ENCODE results near the gene ZNF484. TPM values are rescaled to one million over a fixed set of nuclear protein-coding genes. Genes with fewer than 3 reads are reported as not detected.
A peak's percentile ranks its signal among the peaks of the same experiment; 100 is the strongest.
"Not testable (repeated sequence)": the region's sequence is repeated elsewhere in the genome, so short reads cannot be mapped to it uniquely, and the experiment has no call there.

ZNF484 gene
- total RNA-seq, 6 experiments from 2014 or later, result 1.6 to 3.7 (median 2.8) TPM

- TF ChIP-seq POLR2A (IDR thresholded peaks at IDR 0.05), result no peak
- TF ChIP-seq, protein P1, sequence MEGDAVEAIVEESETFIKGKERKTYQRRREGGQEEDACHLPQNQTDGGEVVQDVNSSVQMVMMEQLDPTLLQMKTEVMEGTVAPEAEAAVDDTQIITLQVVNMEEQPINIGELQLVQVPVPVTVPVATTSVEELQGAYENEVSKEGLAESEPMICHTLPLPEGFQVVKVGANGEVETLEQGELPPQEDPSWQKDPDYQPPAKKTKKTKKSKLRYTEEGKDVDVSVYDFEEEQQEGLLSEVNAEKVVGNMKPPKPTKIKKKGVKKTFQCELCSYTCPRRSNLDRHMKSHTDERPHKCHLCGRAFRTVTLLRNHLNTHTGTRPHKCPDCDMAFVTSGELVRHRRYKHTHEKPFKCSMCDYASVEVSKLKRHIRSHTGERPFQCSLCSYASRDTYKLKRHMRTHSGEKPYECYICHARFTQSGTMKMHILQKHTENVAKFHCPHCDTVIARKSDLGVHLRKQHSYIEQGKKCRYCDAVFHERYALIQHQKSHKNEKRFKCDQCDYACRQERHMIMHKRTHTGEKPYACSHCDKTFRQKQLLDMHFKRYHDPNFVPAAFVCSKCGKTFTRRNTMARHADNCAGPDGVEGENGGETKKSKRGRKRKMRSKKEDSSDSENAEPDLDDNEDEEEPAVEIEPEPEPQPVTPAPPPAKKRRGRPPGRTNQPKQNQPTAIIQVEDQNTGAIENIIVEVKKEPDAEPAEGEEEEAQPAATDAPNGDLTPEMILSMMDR (IDR thresholded peaks at IDR 0.05), result no peak
- Histone ChIP-seq H3K4me3 (no peak overlapping the region), H3K27me3 (no peaks in the 10 kb centered on the region), H3K27ac (no peak overlapping the region), H3K4me1 (no peaks in the 10 kb centered on the region), H3K9me3 (peaks cover 0 to 20% (median 5%) of the 10 kb centered on the region in 4 donors), H3K36me3 (no peaks in the 10 kb centered on the region)
- DNase-seq (no peak), ATAC-seq (no peak)
- intact Hi-C loops (cut with DNase I), result no loop called here
- 97% methylated on average over 8 of the region's 25 CpGs for WGBS (ENCODE audit: insufficient coverage, low coverage, low lambda C conversion rate, missing lambda C conversion rate)
Measured at GRCh38 chr9:92837191-92837590, 40.6 kb downstream of the ZNF484 start.

GRCh38 chr9:92829420-92829819, 48.4 kb downstream of the ZNF484 start:
- Histone ChIP-seq H3K4me1 (no peaks in the 10 kb centered on the region), H3K27ac (no peak overlapping the region), H3K27me3 (no peaks in the 10 kb centered on the region), H3K4me3 (no peak overlapping the region), H3K9me3 (peaks cover 0 to 9% (median 0%) of the 10 kb centered on the region in 4 donors), H3K36me3 (no peaks in the 10 kb centered on the region)
- WGBS (ENCODE audit: insufficient coverage, low coverage, low lambda C conversion rate, missing lambda C conversion rate), result 67% methylated on average over 1 of the region's 2 CpGs
- DNase-seq (no peak), ATAC-seq (no peak)
- intact Hi-C loops (cut with DNase I), result no loop called here
- TF ChIP-seq POLR2A (IDR thresholded peaks at IDR 0.05), result no peak
- TF ChIP-seq, protein P1 (IDR thresholded peaks at IDR 0.05), result no peak

DNA sequence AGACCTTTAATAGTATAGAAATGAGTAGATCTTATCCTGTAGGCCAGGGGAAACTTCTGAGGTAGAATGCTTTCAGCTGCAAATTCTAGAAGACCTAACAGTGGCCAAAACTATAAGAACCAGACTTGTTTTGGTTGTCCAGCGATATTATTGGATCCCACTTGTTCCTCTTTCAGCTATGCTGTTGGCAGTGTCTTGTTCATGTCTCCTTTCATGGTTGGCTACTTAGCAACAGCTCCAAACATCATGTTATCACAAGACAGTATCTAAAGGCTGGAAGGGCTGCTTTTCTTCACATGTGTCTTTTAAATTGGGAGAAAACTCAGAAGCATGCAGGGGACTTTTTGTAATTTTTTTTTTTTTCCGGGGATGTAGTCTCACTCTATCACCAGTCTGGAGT, 52.8 kb downstream of the ZNF484 start:
- 73% methylated on average over 2 of the region's 2 CpGs for WGBS (ENCODE audit: insufficient coverage, low coverage, low lambda C conversion rate, missing lambda C conversion rate)
- H3K36me3 ChIP-seq; ATAC-seq; DNase-seq; H3K9me3 ChIP-seq; H3K4me3 ChIP-seq; H3K27ac ChIP-seq; H3K4me1 ChIP-seq; H3K27me3 ChIP-seq; intact Hi-C loops (cut with DNase I): not testable (repeated sequence)

GRCh38 chr9:92820964-92821363, 56.9 kb downstream of the ZNF484 start:
- ATAC-seq, result no peak
- 33% methylated on average over 3 of the region's 3 CpGs for WGBS (ENCODE audit: insufficient coverage, low coverage, low lambda C conversion rate, missing lambda C conversion rate)
- no peaks in the 10 kb centered on the region for H3K9me3 ChIP-seq
- intact Hi-C loops (cut with DNase I), result no loop called here
- no peak overlapping the region for H3K27ac ChIP-seq
- no peak for DNase-seq
- no peaks in the 10 kb centered on the region for H3K36me3 ChIP-seq
- no peak for TF ChIP-seq POLR2A (IDR thresholded peaks at IDR 0.05)
- TF ChIP-seq, protein P1 (IDR thresholded peaks at IDR 0.05), result no peak
- peaks cover 6 to 13% of the 10 kb centered on the region in 2 donors for H3K27me3 ChIP-seq
- no peak overlapping the region for H3K4me3 ChIP-seq
- H3K4me1 ChIP-seq, result no peaks in the 10 kb centered on the region

- intact Hi-C loops (cut with DNase I); H3K4me3 ChIP-seq; H3K27ac ChIP-seq; DNase-seq; H3K4me1 ChIP-seq; H3K36me3 ChIP-seq; H3K9me3 ChIP-seq: not testable (repeated sequence)
- ATAC-seq, result peak in 1 of 4 donors; percentile 32
- peaks cover 6 to 13% of the 10 kb centered on the region in 2 donors for H3K27me3 ChIP-seq
- 33% methylated on average over 1 of the region's 1 CpG for WGBS (ENCODE audit: insufficient coverage, low coverage, low lambda C conversion rate, missing lambda C conversion rate)
Measured at GRCh38 chr9:92819898-92820297, 57.9 kb downstream of the ZNF484 start.

GRCh38 chr9:92809629-92810326, 68.1 kb downstream of the ZNF484 start:
- Histone ChIP-seq H3K4me1 (peaks cover 0 to 17% (median 0%) of the 10 kb centered on the region in 4 donors), H3K27me3 (peaks cover 26 to 59% of the 10 kb centered on the region in 2 donors)
- intact Hi-C loops (cut with DNase I); H3K27ac ChIP-seq; H3K36me3 ChIP-seq; DNase-seq; ATAC-seq; H3K9me3 ChIP-seq; H3K4me3 ChIP-seq: not testable (repeated sequence)
- WGBS (ENCODE audit: insufficient coverage, low coverage, low lambda C conversion rate, missing lambda C conversion rate), result 27% methylated on average over 5 of the region's 34 CpGs

Data from right lobe of liver (tissue), 6 donors.